ENCODE data around the gene ARL15. TPM values are rescaled to one million over a fixed set of nuclear protein-coding genes. Genes with fewer than 3 reads are reported as not detected.

Gene ARL15
- total and polyA plus RNA-seq, 4 donors, result 5.0 to 24.8 (median 13.3) TPM

GRCh38 chr5:54186912-54187445 is 123.4 kb downstream of the ARL15 start:
- Histone ChIP-seq H3K4me3 (ENCODE audit: low read depth in 1 of 3, low read length in 3 of 3) (no peak overlapping the region), H3K4me1 (ENCODE audit: control insufficient read depth in 4 of 4, insufficient read depth in 4 of 4, low read length in 3 of 4) (peaks cover 0 to 2% (median 0%) of the 10 kb centered on the region in 4 donors), H3K27me3 (ENCODE audit: control insufficient read depth in 4 of 4, insufficient read depth in 4 of 4, low read length in 3 of 4) (no peaks in the 10 kb centered on the region), H3K9ac (ENCODE audit: low read depth in 1 of 2, low read length in 2 of 2) (no peak overlapping the region), H3K9me3 (ENCODE audit: control insufficient read depth in 4 of 4, low read length in 3 of 4) (no peaks in the 10 kb centered on the region), H3K27ac (ENCODE audit: low read depth in 1 of 2, low read length in 2 of 2) (no peak overlapping the region), H3K36me3 (ENCODE audit: control insufficient read depth in 4 of 4, insufficient read depth in 3 of 4, low read depth in 1 of 4, low read length in 3 of 4) (no peaks in the 10 kb centered on the region)
- 85% methylated on average over 2 of the region's 2 CpGs for WGBS
- DNase-seq (ENCODE audit: low spot score), result no peak
- TF ChIP-seq ATF3 (IDR thresholded peaks at IDR 0.05), result no peak
- no peak for TF ChIP-seq REST (IDR thresholded peaks at IDR 0.05)
- TF ChIP-seq YY1 (IDR thresholded peaks at IDR 0.05), result no peak
- TF ChIP-seq CTCF (IDR thresholded peaks at IDR 0.05; ENCODE audit: low read depth, low read length, missing input control), result no peak
- TF ChIP-seq GABPA (IDR thresholded peaks at IDR 0.05 in 1 of 2, conservative IDR thresholded peaks at IDR 0.05 in 1 of 2), result no peak
- no peak for TF ChIP-seq SP1 (IDR thresholded peaks at IDR 0.05)
- TF ChIP-seq NR2F2 (IDR thresholded peaks at IDR 0.05), result no peak
- no peak for TF ChIP-seq JUND (IDR thresholded peaks at IDR 0.05)
- TF ChIP-seq RXRA (IDR thresholded peaks at IDR 0.05), result no peak
- TF ChIP-seq ZBTB33 (IDR thresholded peaks at IDR 0.05), result no peak
- TF ChIP-seq HNF4A (conservative IDR thresholded peaks at IDR 0.05), result no peak

GRCh38 chr5:54186108-54186507 is 124.3 kb downstream of the ARL15 start:
- Histone ChIP-seq H3K9me3 (ENCODE audit: control insufficient read depth in 4 of 4, low read length in 3 of 4) (no peaks in the 10 kb centered on the region), H3K36me3 (ENCODE audit: control insufficient read depth in 4 of 4, insufficient read depth in 3 of 4, low read depth in 1 of 4, low read length in 3 of 4) (no peaks in the 10 kb centered on the region), H3K9ac (ENCODE audit: low read depth in 1 of 2, low read length in 2 of 2) (no peak overlapping the region), H3K4me3 (ENCODE audit: low read depth in 1 of 3, low read length in 3 of 3) (no peak overlapping the region), H3K27ac (ENCODE audit: low read depth in 1 of 2, low read length in 2 of 2) (no peak overlapping the region), H3K4me1 (ENCODE audit: control insufficient read depth in 4 of 4, insufficient read depth in 4 of 4, low read length in 3 of 4) (no peaks in the 10 kb centered on the region), H3K27me3 (ENCODE audit: control insufficient read depth in 4 of 4, insufficient read depth in 4 of 4, low read length in 3 of 4) (no peaks in the 10 kb centered on the region)
- WGBS, result 93% methylated on average over 8 of the region's 8 CpGs
- no peak for DNase-seq (ENCODE audit: low spot score)
- TF ChIP-seq YY1 (IDR thresholded peaks at IDR 0.05) (no peak), TAF1 (conservative IDR thresholded peaks at IDR 0.05) (no peak), EGR1 (IDR thresholded peaks at IDR 0.05; ENCODE audit: low read depth in 2 of 2) (no peak), CTCF (IDR thresholded peaks at IDR 0.05; ENCODE audit: low read depth, low read length, missing input control) (no peak), RXRA (IDR thresholded peaks at IDR 0.05) (no peak), ATF3 (IDR thresholded peaks at IDR 0.05) (no peak), FOXA2 (IDR thresholded peaks at IDR 0.05) (no peak), HNF4A (conservative IDR thresholded peaks at IDR 0.05) (no peak), JUND (IDR thresholded peaks at IDR 0.05) (no peak), SP1 (IDR thresholded peaks at IDR 0.05) (no peak), MAX (IDR thresholded peaks at IDR 0.05) (no peak), RAD21 (IDR thresholded peaks at IDR 0.05) (no peak), REST (IDR thresholded peaks at IDR 0.05) (no peak), HNF4G (IDR thresholded peaks at IDR 0.05) (no peak)

Data from liver (tissue), 9 donors.